T47D (cell line): ENCODE measurements around the gene SLC10A7.

Source experiments
- DNase-seq, 2 experiments: peaks; one replicate each; pipeline versions ENCODE4 v3.0.0 to v3.0.0-alpha.2; 2011 to 2012; ENCODE audit warnings: low read depth in 1 of 2, low spot score in 1 of 2
- JUND ChIP-seq: IDR thresholded peaks from 2 replicates; pipeline ENCODE4 v1.6.1; 2012; ENCODE audit warnings: low read depth
- in situ Hi-C: cut with HindIII; loops from 2 replicates; pipeline ENCODE4 v1.10.0; 2016; ENCODE audit warnings: low sequenced_read_pairs, low pct_unique_long_range_greater_than_20kb

SLC10A7 gene

DNA sequence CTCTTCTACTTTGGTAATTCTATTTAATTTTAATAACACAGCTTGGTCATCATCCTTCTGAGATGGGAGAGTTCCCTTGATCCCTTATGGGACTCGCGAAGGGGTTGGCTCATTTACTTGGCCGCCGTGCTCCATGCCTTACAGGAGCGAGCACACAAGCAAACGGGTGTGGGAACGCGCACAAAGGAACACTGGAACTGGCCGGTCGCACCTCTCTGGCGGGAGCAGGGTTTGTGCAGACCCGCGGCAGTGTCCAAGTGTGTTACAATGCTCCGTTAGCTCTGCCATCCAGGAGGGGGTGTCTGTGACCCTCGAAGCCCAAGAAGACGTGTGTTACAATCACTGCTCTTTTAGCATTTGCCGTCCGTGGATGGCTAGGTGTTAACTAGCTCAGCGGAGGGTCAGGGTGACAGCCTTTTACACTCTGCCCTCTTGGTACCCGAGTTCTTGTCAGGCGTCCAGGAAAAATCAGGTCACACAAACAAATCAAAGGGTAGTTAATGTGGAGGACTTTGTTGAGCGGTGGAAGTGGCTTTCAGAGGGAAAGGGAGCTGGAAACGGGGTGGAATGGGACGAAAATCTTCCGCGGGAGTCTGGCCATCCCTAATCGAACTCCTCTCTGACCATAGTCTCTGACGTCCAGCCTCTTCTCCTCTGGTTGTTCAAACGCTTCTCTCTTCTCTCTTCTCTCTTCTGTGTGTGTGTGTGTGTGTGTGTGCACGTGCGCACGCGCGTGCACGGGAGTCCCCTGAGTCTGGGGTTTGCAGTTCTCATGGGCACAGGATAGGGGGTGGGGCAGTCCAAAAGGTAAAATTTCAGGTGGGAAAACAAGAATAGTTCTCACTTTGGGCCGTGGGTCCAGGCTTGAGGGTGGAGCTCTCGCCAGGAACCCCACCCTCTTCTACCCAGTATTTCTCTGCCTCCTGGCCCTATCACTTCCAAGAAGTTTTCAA, 76.3 kb downstream of the SLC10A7 start:
- no peak for TF ChIP-seq JUND
- DNase-seq: no peak
- in situ Hi-C loops: no loop called here

DNA sequence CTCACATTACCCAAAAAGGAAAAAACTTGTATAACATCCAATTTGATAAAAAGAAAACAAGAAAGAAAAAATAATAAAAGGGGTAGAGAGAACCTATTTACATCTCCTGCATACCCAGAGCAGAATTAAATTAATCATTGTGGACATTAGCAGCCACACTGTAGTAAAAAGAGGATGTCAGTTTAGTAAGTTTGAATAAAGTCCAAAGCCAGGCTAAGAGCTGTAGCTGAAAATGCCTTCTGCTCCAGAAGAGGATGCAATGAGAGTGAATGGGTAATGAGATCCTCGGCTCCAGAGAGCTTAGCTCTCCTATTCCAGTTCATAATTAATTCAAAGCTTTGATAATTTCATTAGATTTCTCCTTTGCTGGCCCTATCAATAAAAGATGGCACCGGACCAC, 78.2 kb downstream of the SLC10A7 start:
- DNase-seq: no peak
- TF ChIP-seq JUND: no peak
- in situ Hi-C loops: no loop called here

DNA sequence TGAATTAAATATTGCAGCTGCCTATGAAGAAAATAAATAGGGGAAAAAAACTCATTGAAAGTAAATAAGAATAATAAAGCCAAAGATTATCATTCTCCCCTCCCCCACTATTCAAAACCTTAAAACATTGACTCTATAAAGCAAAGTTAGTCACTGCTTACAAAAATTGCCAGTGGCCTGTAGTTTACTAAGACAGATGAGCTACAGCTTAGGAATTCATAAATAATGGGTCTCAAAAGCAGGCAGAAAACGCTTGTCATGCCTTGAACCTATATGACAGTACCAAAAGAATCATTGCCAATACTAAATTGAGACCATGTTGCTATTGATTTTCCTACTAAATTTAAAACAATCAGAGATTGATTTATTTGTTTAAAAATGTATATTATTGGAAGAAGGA, 78.9 kb downstream of the SLC10A7 start:
- no peak for DNase-seq
- TF ChIP-seq JUND: no peak
- in situ Hi-C loops: no loop called here

DNA sequence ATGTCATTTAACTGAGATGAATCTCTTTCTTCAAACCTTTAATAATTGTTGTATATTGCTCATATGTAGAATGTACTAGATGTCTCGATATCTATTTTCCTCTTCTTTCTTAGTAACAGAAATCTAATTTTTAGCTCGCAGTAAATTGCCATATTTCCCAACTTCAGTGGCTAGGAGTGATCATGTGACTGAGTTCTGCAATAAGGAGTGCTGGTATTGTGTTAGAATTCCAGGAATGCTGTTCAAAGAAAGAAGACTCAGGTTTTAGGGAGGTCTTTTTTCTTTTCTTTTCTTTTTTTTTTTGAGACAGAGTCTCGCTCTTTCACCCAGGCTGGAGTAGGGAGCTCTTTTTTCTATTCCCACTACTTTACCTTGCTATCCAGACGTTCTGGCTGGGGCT, 81.7 kb downstream of the SLC10A7 start:
- in situ Hi-C loops: no loop called here
- no peak for DNase-seq
- TF ChIP-seq JUND: no peak

DNA sequence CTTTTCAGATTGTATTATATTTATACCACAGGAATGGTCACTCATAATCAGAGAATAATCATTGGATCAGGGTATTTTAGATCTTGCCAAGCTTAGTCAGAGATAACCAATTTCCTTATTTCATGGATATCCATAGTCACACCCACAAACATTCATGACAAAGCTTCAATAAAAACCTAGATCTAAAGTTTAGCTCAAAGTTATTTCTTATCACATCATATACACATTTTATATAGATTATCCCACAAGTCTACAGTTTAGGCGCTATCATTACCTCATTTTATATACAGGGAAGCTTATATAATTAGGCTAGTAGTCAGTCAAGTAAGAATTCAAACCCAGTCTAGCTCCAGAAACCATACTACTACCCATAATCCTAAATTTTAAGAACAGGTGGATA, 82.3 kb downstream of the SLC10A7 start:
- no peak for TF ChIP-seq JUND
- no peak for DNase-seq
- in situ Hi-C loops: no loop called here

DNA sequence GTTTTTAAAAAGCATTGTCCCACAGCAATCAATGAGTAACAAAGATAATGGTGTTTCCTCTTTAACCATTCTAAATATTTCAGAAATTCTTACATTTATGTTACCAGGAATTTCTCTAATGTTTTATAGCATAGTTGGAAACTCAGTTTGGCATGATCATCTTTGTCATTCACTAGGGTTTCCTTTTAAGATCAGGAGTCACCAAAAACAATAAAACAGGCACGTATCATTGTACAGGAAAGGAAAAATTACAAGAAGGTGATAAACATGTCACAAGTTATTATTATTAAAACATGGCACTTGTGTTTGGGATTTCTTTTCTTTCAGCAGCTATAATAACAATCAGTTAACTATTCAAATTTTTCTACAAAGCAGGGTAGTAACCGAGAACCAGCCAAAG, 84.0 kb downstream of the SLC10A7 start:
- no peak for DNase-seq
- in situ Hi-C loops: no loop called here
- no peak for TF ChIP-seq JUND

DNA sequence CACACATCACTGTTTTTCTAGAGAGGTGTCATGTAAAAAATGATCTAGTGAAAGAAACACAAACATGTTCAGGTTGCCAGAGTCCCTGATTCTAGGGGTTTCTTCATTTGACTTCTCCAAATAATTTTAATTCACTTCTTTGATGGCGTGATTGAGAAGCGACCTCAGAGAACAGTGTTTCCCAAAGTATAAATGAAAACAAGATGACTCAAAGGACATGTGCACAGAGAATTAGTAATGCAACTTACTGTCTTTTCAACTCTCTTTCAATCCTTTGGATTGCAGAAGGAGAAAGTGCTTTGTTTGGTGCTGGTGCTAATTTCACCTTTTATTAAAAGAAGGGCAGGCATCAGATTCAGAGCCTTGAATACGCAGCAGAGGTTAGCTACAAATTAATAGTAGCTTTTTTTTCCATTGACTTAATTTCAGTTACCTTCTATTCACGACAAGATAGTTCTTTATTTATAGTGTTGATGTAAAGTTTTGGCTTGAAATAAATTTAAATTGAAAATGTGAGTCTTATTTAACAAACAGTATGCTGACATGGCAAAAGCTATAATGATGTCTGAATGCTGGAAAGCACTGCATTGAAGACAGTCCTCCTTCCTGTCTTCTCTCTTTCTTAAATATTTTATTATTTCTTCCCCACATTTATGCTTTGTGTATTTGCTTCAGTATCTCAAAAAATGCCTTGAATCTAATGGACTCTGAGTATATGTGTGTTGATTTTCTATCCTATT, 85.1 kb downstream of the SLC10A7 start:
- in situ Hi-C loops: no loop called here
- no peak for DNase-seq
- TF ChIP-seq JUND: no peak

DNA sequence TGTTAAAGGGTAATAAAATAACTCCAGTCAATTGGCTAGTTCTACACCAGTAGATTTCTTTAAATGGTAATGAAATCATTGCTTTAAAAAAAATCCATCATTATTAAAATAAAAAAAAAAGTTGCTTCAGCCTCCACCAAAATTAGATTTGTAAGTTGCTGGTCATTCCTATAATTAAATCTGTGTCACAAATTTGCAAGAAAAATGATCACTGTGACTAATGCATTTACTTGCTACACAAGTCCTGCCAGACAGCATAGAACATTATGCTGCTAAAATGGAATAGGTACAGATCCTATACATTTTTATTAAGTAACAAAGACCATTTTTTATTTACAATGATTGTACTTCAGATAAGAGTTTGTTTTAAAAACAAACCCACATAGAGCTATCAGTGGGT, 85.8 kb downstream of the SLC10A7 start:
- in situ Hi-C loops: no loop called here

DNA sequence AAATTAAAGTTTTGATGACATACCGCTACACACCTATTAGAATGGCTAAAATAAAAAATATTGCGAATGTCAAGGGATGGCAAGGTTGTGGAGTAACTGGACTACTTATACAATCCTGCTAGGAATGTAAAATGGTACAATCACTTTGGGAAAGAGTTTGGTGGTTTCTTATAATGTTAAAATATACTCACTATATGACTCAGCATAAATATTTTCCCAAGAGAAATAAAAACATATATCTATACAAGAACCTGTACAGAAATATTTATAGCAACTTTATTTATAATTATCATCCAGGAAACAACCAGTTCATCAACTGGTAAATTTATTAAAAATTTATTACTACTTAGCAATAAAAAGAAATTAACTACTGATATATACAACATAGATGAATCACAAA, 89.7 kb downstream of the SLC10A7 start:
- no peak for TF ChIP-seq JUND
- no peak for DNase-seq
- in situ Hi-C loops: no loop called here

More for the DNA sequence above, 85.8 kb downstream of the SLC10A7 start:
- no peak for DNase-seq
- no peak for TF ChIP-seq JUND

DNA sequence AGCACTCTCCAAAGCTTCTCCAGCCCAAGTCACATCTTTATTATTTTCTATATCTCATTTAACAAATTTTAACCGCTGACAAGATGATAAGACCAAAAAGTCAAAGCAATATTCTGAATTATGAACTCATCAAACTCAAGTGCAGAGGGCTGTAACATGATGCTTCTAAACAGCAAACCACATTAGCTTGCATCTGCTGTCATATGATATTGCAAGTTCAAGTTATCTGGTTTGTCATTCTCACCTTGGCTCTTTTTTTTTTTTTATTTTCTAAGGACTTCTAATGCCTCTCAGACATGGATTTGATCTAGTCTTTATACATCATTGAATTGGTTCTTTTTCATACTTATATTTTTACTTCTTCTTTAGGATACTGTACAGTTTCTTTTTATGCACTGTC, 93.4 kb downstream of the SLC10A7 start:
- in situ Hi-C loops: no loop called here
- no peak for DNase-seq
- TF ChIP-seq JUND: no peak

DNA sequence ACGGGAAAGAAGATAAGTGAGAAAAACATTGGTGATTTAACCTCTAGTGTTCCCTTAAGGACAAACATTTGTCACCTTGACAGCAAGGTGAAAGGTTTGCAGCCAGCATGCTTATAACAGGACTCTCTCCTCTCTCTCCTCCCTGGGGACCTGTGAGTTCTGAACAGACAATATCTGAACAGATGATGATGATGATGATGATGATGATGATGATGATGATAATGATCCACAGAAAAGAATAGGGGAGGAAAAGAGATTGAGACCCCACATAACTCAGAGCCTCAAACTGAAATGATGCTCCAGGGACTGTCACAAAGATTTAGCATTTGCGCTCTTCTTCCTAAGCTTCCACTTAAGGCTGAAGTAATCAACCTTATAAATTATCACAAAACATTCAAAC, 103.9 kb downstream of the SLC10A7 start:
- in situ Hi-C loops: no loop called here
- DNase-seq: no peak
- no peak for TF ChIP-seq JUND

DNA sequence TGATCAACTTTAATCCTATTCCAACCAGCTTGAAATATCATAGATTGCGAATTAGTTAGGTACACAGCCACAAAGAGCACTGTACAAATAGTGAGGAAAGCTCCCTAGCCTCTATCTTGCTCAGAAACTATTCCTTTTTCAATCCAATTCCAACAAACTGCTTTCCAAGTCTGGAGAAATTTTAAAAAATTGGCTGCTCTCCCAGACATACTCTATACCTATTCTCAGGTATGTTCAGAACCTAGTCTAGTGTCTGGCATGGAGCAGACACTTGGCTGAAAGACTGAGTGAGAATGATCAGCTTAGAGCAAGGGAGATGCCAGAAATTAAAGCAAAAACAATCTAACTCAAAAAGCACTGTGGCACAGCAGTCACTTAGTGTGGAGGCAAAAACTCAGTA, 105.9 kb downstream of the SLC10A7 start:
- DNase-seq: no peak
- in situ Hi-C loops: no loop called here
- TF ChIP-seq JUND: no peak

DNA sequence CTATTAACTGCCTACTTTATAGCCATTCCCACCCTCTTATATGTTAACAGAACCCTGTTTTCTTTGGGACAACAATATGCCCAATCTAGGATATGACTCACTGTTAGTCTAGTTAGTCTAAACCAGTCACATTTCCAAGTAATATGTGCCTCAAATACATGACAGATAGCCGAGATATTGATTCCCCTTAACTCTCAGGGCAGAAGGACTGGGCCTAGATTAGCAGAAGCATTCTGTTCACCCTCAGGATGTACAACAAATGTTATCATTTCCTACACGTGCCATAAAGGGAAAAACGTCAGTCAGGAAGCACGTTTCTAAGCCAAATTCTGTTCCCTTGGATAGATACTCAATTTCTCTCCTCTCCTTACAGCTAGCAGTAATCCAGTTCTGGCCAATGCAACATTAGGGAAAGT, 114.1 kb downstream of the SLC10A7 start:
- in situ Hi-C loops: no loop called here
- no peak for DNase-seq
- no peak for TF ChIP-seq JUND

DNA sequence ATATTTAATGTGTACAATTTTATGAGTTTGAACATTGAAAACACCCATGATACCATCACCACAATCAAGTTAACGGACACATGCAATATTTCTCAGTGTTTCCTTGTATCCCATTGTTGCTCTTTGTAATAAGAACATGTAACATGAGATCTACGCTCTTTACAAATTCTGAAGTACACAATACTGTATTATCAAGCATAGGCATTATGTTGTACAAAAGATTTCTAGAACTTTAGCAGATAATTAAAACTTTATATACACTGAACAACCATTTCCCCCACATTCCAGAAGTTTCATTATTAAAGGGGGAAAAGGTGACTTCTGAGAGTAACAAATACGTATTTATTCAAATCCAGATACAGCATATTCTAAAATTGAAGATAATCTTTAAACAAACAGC, 114.5 kb downstream of the SLC10A7 start:
- in situ Hi-C loops: no loop called here
- DNase-seq: no peak
- TF ChIP-seq JUND: no peak
